ENCODE measurements around the gene PTPRM.

The PTPRM gene

GRCh38 chr18:7669361-7669760, 102.2 kb downstream of the PTPRM start:
- DNase-seq (ENCODE audit: low read depth), result no peak

- no peak for DNase-seq (ENCODE audit: low read depth)
Observed at GRCh38 chr18:7671105-7671504, 104.0 kb downstream of the PTPRM start.

DNA sequence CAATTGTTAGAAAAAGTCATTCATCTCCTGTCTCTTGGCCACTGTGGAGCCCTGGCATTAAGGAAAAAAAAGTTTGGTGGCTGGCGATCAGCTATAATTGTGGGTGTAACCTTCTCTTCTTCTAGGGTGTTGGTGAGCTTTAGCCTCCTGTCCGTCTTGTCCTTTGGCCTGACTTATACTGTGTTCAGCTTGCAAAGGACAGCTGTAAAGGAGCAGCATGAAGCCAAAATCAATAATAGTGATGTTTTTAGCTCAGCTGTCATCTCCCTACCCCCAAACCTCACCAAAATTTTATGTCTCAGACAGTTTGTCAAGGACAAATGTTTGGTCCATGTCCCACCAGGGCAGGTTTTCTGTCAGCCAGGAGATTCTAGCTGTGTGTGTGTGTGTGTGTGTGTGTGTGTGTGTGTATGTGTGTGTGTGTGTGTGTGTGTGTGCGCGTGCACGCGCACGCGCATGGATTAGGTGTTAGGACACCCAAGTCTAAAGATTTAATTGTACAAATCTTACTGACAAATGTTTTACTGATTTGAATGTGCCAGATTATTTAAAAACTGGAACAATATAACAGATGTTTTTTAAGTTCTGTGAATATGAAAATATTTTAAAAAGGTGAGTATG, 109.2 kb downstream of the PTPRM start:
- DNase-seq (ENCODE audit: low read depth), result no peak

- DNase-seq (ENCODE audit: low read depth), result no peak
Observed at GRCh38 chr18:7677001-7677400, 109.9 kb downstream of the PTPRM start.

GRCh38 chr18:7677424-7677823, 110.3 kb downstream of the PTPRM start:
- DNase-seq (ENCODE audit: low read depth), result no peak

GRCh38 chr18:7678389-7678788, 111.3 kb downstream of the PTPRM start:
- no peak for DNase-seq (ENCODE audit: low read depth)

GRCh38 chr18:7678801-7679200, 111.7 kb downstream of the PTPRM start:
- no peak for DNase-seq (ENCODE audit: low read depth)

GRCh38 chr18:7681298-7681697, 114.2 kb downstream of the PTPRM start:
- no peak for DNase-seq (ENCODE audit: low read depth)

DNA sequence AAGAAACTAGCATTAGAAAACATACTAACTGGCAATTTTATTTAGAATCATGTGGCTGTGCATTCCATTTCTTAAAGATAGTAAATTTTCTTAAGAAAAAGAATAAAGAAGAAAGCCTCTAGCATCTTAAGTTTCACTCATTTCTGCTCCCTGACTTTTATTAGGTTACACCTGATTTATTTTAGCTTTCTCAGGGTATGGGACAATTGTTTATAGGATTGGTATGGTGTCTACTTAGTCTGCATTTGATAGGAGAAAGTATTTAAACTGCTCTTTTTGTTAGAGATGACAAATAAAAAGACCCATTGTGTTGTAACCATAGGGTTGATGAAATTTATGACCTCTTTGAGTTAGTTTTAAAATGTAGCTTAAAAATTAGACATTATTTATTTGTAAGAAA, 115.2 kb downstream of the PTPRM start:
- no peak for DNase-seq (ENCODE audit: low read depth)

- no peak for DNase-seq (ENCODE audit: low read depth)
Observed at GRCh38 chr18:7683753-7684152, 116.6 kb downstream of the PTPRM start.

DNA sequence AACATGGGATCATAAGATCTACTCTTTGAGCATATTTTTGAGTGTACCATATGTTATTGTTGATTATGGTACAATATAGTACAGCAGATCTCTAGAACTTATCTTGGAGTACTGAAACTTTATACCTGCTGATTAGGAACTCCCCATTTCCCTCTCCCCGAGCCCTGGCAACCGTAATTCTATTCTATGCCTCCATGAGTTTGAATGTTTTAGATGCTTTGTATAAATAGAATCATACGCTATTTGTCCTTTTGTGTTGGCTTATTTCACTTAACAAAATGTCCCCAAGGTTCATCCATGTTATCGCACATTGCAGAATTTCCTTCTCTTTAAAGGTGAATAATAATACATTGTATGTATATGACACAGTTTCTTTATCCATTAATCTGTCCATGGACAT, 117.2 kb downstream of the PTPRM start:
- DNase-seq (ENCODE audit: low read depth), result no peak

GRCh38 chr18:7684966-7685365, 117.8 kb downstream of the PTPRM start:
- DNase-seq (ENCODE audit: low read depth), result no peak

DNA sequence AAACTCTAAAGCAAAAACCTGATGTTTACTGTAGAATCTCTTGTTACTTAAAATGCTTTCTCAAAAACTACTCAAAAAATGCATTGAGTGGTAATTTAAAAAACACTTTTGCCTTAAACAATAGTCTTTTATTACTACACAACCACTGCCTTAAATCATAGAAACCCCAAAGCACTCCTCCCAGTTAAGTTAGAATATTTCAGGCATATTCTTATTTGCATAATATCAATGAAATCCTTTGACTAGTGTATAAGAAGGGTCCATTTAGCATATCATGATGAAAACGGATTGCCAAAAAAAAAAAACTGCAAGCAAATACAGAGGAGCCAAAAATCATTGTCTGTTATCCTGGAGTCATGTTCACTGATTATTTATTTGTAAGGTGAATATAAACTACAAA, 119.2 kb downstream of the PTPRM start:
- no peak for DNase-seq (ENCODE audit: low read depth)

DNA sequence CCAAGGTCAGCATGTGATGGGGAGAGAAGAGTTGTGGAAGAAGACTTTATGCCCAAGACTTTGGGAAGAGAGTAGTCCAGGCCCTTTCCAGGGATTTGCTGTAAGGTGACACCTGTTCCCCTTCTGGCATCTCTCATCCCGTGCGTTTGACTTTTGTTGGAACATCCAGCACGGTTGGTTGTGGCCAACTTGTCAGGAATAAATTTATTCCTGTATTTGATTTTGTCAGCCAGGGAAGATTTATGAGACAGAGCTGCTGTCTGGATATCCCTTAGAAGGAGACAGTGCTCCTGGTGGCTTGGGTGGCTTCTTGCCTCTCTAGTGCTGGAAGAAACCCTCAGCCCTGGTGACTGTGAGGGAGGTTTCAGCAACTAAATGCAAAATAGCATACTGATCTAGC, 121.5 kb downstream of the PTPRM start:
- DNase-seq (ENCODE audit: low read depth), result no peak

DNA sequence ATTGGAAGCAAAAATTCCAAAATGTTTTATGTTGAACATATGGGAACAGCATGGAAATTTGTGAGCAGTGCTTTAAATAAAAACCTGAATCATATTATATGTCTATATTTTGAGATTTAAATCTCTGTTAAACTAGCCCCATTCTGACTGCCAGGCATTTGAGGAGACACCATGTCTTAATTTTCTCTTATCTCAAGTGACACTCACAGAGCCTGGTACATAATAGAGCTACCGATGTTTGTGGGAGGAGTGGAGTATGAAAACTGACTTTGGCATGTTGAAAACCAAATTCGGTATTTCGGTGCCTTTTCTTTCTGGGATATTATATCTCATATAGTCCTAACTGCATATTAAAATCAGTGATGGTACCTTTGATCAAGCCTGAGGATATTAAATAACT, 124.1 kb downstream of the PTPRM start:
- no peak for DNase-seq (ENCODE audit: low read depth)

- no peak for DNase-seq (ENCODE audit: low read depth)
Observed at GRCh38 chr18:7696780-7697179, 129.7 kb downstream of the PTPRM start.

DNA sequence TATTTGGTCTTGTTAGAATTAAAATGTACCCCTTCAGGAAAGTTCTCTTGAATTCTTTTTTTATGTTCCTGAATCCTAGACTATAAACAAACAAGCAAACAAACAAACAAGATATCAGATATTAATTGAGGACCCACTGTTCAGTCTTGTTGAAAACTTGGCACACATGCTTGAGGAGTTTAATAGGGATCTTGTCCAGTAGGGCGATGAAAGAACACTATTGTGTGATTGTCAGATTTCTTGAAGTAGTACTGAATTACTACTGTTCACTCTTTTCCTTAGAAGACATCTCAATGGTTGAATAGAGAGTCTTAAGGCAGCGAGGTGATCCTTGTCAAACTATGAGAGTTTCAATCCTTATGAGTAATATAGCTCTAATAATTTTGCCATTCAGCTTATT, 130.2 kb downstream of the PTPRM start:
- DNase-seq (ENCODE audit: low read depth), result no peak

- DNase-seq (ENCODE audit: low read depth), result no peak
Observed at GRCh38 chr18:7711495-7711894, 144.4 kb downstream of the PTPRM start.

DNA sequence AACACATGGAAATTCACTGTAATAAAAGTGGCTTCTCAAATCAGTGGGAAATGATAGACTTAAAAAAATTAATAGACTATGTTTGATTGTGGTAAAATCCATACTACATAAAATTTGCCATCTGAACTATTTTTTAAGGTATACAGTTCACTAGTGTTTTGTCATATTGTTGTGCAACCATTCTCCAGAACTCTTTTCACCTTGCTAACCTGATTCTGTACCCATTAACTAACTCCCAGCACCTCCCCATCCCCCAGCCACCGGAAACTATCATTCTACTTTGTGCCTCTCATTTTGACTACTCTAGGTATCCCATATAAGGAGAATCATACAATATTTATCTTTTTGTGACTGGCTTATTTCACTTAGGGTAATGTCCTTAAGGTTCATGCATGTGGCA, 153.3 kb downstream of the PTPRM start:
- no peak for DNase-seq (ENCODE audit: low read depth)

GRCh38 chr18:7721532-7721931, 154.4 kb downstream of the PTPRM start:
- no peak for DNase-seq (ENCODE audit: low read depth)

GRCh38 chr18:7722955-7723354, 155.8 kb downstream of the PTPRM start:
- no peak for DNase-seq (ENCODE audit: low read depth)

DNA sequence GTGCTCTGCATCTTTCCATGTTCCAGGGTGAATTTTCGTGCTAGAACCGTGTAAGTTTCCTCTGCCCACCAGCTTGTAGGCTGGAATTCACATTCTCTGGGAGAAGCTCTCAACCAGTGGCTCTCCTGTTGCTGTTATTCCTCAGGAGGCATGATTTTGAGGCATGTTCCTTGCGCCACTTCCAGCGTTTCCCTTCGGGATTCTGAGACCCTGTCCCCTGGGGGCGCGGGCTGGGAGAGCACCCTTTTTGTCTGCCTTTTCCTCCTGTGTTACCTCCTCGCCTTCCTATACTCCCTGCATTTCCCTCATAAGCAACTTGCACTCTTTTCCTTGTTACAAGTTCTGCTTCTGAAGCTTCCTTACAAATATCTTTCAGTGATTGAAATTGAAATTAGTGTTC, 156.4 kb downstream of the PTPRM start:
- no peak for DNase-seq (ENCODE audit: low read depth)

DNA sequence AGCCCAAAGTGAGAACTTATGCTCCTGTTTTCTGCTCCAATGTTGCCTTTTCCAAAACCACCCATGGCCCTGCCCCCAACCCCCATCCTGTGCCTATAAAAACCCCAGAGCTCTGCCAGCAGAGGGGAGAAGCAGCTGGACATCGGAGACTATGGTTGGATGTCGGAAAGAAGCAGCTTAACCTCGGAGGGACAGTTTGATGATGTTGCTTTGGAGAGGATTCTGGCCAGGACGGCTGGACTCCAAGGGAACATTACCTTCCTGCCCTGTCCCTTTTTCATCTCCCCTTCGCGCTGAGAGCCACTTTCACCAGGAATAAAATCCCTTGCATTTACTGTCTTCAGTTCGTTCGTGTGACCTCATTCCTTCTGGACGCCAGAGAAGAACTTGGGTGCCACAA, 158.4 kb downstream of the PTPRM start:
- no peak for DNase-seq (ENCODE audit: low read depth)

DNA sequence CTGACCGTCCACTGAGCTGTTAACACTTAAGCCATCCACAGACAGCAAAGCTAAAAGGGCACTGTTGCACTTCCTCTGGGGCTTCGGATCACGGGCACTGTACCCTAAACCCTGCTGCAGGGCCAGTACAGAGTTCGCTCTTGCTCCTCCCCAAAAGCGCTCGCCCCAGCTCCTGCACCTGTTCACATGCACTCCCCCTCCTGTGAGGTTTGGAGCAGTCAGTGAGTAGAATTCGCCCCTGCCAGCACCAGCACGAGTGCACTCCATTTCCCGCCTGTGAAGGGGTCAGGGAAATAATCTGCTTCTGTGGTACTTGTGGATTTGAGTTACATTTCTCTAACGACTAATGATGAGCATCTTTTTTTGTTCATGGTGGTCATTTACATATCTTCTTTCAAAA, 158.8 kb downstream of the PTPRM start:
- no peak for DNase-seq (ENCODE audit: low read depth)

DNA sequence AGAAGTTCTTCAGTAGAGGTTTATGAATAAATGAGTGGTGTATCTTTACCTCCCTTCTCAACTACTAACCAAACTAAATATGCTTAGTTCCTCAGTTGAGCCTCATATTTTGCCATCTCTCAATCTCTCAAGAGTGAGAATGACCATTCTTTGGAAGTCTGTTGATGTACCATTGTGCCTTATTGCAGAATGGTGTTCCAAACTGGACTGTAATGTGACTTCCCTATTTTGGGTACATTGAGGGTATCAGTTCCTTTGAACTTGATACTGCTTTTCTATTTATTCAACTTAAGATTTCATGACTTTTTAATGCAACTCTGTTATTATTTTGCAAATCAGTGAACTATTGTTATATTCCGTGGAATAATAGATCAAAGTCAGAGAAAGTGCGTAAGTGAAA, 159.4 kb downstream of the PTPRM start:
- no peak for DNase-seq (ENCODE audit: low read depth)

Data from activated T-cell treated with anti-CD3 and anti-CD28 coated beads for 48 hours (primary cell).